Gastroesophageal sphincter (tissue), 2 donors: ENCODE measurements around the gene HERPUD1.

Source experiments
- EP300 ChIP-seq: sonication (generic); formaldehyde crosslinking; IDR thresholded peaks from one replicate; pipeline ENCODE4 v1.6.1; 2017; ENCODE audit warnings: antibody characterized with exemption, mild to moderate bottlenecking
- POLR2A ChIP-seq, 2 donors: fragments of 450-650 bp; IDR thresholded peaks; one replicate each; pipeline ENCODE4 v1.6.1; 2017; ENCODE audit warnings: antibody characterized with exemption in 2 of 2, mild to moderate bottlenecking in 2 of 2, moderate library complexity in 1 of 2

DNA sequence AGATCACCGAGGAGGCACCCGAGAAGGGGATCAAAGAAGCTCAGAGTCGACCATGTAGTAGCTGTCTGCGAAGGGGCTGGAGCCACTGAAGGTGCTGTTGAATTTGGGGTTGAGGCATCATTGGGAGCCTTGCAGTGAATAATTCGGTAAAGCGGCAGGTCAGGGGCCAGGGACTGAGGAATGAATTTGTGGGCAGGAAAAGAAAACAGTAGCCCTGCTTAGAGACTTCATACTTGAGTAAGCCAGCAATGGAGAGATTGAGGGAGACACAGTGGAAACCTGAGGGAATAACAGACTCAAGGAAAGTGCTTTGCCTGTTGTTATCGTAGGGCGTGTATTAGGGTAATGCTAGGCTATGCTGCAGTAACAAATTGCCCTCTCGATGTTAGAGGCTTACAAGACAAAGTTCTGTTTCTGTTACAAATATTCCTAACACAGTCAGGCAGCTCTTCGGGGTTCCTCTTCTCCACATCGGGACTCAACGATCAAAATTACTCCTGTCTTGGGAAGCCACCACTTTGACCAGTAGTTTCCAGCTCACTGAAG lies 13.4 kb upstream of the HERPUD1 start:
- TF ChIP-seq POLR2A (IDR thresholded peaks at IDR 0.05) (no peak), EP300 (no peak)
